Left lung (tissue), 10 donors: ENCODE measurements around the gene LMOD1. TPM values are rescaled to one million over a fixed set of nuclear protein-coding genes. Genes with fewer than 3 reads are reported as not detected.
A peak's percentile ranks its signal among the peaks of the same experiment; 100 is the strongest.

Source experiments
- ATAC-seq: fragments of 200-7000 bp; cut with Tn5 transposase; one replicate; pipeline ENCODE4 v1.9.1; 2020; ENCODE audit warnings: moderate library complexity
- DNase-seq, 4 donors: peaks; one replicate each; pipeline ENCODE4 v3.0.0-alpha.2; 2013 to 2020
- H3K27ac ChIP-seq, 2 donors: fragments of 200-600 bp; sonication (generic) in 1 of 2; one replicate each; pipeline versions ENCODE4 v1.5.0 to v1.8.0; 2020 to 2021
- H3K27me3 ChIP-seq, 2 donors: fragments of 200-600 bp; sonication (generic) in 1 of 2; one replicate each; pipeline versions ENCODE4 v1.5.0 to v1.8.0; 2020 to 2021
- H3K36me3 ChIP-seq, 2 donors: fragments of 200-600 bp; sonication (generic) in 1 of 2; one replicate each; pipeline versions ENCODE4 v1.5.0 to v1.8.0; 2020 to 2021
- H3K4me1 ChIP-seq, 2 donors: fragments of 200-600 bp; one replicate each; pipeline ENCODE4 v1.8.0; 2021
- H3K4me3 ChIP-seq, 2 donors: fragments of 200-600 bp; sonication (generic) in 1 of 2; one replicate each; pipeline versions ENCODE4 v1.5.0 to v1.8.0; 2020 to 2021; ENCODE audit warnings: mild to moderate bottlenecking in 1 of 2
- H3K9me3 ChIP-seq, 2 donors: fragments of 200-600 bp; sonication (generic) in 1 of 2; one replicate each; pipeline versions ENCODE4 v1.5.0 to v1.8.0; 2020 to 2021
- intact Hi-C, 2 donors: fragments of 100-400 bp; cut with DNase I; formaldehyde crosslinking; loops; one replicate each; pipeline versions ENCODE4 v1.11.2 to v1.14.2; 2022
- microRNA-seq, 2 donors: library from miRNA; unstranded; fragments of <30 nt; microRNA quantifications; one replicate each; pipeline ENCODE4, GENCODE V29; 2019
- polyA plus RNA-seq, 6 donors: library from polyadenylated mRNA; unstranded; fragments of 120-200 nt; gene quantifications; one replicate each; pipeline ENCODE4 v1.2.1, GENCODE V29; 2013; ENCODE audit not compliant: insufficient read length in 6 of 6
- total RNA-seq, 2 donors: library from RNA; stranded (reverse); fragmentation: NEBNext Ultra II Directional; extraction: Animal tissue kit (Norgen Biotek cat#: 25700); gene quantifications; one replicate each; pipeline ENCODE4 v1.2.1, GENCODE V29; 2021
- TF ChIP-seq, protein P1 (sequence below), 2 donors: fragments of 200-600 bp; sonication (generic) in 1 of 2; IDR thresholded peaks; one replicate each; pipeline versions ENCODE4 v1.5.0 to v1.8.0; 2021; ENCODE audit warnings: antibody characterized with exemption in 2 of 2
- donor health status: DM: no; HTN: yes; CAD: no.
- donor health status: DM: no; HTN: no; CAD: no.

LMOD1 gene
- total and polyA plus RNA-seq, 8 donors: 3.3 to 20.8 (median 5.1) TPM

DNA sequence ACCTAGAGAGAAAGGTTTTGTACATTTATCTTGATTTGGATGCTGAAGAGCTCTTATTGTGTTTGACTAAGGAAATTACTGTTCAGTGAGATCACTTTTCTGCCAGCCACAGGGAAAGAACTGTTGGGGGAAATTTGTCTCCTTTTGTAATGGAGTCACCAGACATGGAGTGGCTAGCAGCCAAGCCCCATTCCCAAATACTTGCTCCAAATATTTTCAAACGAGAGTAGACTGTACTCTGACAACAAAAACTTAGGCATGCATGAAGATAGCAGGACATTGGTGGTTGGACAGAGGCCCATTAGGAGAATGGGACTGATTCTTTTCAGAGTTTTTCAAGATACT, 96.3 kb downstream of the LMOD1 start:
- peak; percentile 86 for ATAC-seq
- TF ChIP-seq, protein P1, sequence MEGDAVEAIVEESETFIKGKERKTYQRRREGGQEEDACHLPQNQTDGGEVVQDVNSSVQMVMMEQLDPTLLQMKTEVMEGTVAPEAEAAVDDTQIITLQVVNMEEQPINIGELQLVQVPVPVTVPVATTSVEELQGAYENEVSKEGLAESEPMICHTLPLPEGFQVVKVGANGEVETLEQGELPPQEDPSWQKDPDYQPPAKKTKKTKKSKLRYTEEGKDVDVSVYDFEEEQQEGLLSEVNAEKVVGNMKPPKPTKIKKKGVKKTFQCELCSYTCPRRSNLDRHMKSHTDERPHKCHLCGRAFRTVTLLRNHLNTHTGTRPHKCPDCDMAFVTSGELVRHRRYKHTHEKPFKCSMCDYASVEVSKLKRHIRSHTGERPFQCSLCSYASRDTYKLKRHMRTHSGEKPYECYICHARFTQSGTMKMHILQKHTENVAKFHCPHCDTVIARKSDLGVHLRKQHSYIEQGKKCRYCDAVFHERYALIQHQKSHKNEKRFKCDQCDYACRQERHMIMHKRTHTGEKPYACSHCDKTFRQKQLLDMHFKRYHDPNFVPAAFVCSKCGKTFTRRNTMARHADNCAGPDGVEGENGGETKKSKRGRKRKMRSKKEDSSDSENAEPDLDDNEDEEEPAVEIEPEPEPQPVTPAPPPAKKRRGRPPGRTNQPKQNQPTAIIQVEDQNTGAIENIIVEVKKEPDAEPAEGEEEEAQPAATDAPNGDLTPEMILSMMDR (IDR thresholded peaks at IDR 0.05): no peak
- no peaks in the 10 kb centered on the region for H3K9me3 ChIP-seq

DNA sequence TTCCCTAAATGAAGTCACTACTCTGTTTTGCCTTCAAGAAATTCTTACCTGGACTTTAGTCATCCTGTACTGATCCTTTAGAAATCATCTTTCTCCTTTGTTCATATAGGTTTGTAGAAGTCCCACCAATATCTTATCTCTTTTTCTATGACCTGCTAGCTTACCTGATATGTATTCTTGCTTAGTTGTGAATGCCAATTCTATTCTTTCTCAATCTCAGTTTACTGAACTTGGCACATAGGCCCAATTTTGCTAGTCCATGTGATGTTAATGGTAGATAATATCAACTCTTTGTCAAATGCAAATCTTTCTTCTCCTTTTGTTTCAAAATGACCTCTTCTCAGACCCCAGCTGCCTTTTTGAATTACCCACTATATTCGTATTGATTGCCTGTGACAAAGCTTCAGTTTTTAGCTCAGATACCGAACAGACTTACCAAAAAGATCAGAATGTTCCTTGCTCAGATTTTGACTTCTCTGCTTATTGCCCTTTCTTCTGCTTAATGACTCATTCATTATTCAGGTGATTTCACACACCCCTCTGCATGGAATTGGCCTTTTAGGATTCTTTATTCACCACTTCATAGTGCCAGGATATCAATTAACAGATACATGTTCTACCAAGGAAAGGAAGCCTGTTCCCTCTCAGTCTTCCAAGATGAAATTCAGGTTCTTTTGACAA, 96.8 kb downstream of the LMOD1 start:
- peak overlapping the region; percentile 63 to 74 for H3K27ac ChIP-seq
- H3K4me3 ChIP-seq: no peak overlapping the region
- peaks cover 0 to 65% of the 10 kb centered on the region in 2 donors for H3K36me3 ChIP-seq
- ATAC-seq (peak; percentile 39), DNase-seq (no peak)
- TF ChIP-seq, protein P1 (IDR thresholded peaks at IDR 0.05): no peak
- H3K4me1 ChIP-seq: peaks cover 13% of the 10 kb centered on the region in 2 donors
- H3K9me3 ChIP-seq: no peaks in the 10 kb centered on the region
- H3K27me3 ChIP-seq: no peaks in the 10 kb centered on the region
- intact Hi-C loops: no loop called here

More for the DNA sequence above, 96.3 kb downstream of the LMOD1 start:
- Histone ChIP-seq H3K27ac (peak overlapping the region; percentile 63 to 74), H3K27me3 (no peaks in the 10 kb centered on the region), H3K4me3 (no peak overlapping the region), H3K4me1 (peaks cover 13% of the 10 kb centered on the region in 2 donors), H3K36me3 (peaks cover 0 to 70% of the 10 kb centered on the region in 2 donors)
- DNase-seq: peak in 3 of 4 donors; percentile 26 to 63 (median 54)
- intact Hi-C loops: no loop called here

GRCh38 chr1:201848230-201848629, 98.1 kb downstream of the LMOD1 start:
- Histone ChIP-seq H3K27me3 (no peaks in the 10 kb centered on the region), H3K4me1 (peaks cover 13% of the 10 kb centered on the region in 2 donors), H3K36me3 (peaks cover 0 to 52% of the 10 kb centered on the region in 2 donors), H3K9me3 (no peaks in the 10 kb centered on the region), H3K27ac (no peak overlapping the region), H3K4me3 (no peak overlapping the region)
- TF ChIP-seq, protein P1 (IDR thresholded peaks at IDR 0.05): no peak
- intact Hi-C loops: no loop called here
- DNase-seq (no peak), ATAC-seq (no peak)

GRCh38 chr1:201847150-201847549, 99.2 kb downstream of the LMOD1 start:
- Histone ChIP-seq H3K4me1 (peaks cover 13 to 20% of the 10 kb centered on the region in 2 donors), H3K9me3 (no peaks in the 10 kb centered on the region), H3K36me3 (peaks cover 0 to 41% of the 10 kb centered on the region in 2 donors), H3K27me3 (no peaks in the 10 kb centered on the region), H3K27ac (no peak overlapping the region), H3K4me3 (no peak overlapping the region)
- ATAC-seq (no peak), DNase-seq (no peak)
- TF ChIP-seq, protein P1 (IDR thresholded peaks at IDR 0.05): no peak
- intact Hi-C loops: no loop called here

Small RNA genes lying within 50 kb of the gene (microRNA-seq; reads per million reads assigned to microRNA genes)
- gene MIR6739: 0 reads per million in 2 donors

Other genes starting within 250 kb of the LMOD1 start
- gene IPO9, start 117.4 kb downstream of the LMOD1 start, total RNA-seq: 10 to 100 TPM; 49.3 to 59.2 TPM
- gene IPO9, start 117.4 kb downstream of the LMOD1 start, polyA plus RNA-seq: 10 to 100 TPM; 73.1 to 94.0 (median 87.9) TPM
- gene SHISA4, start 57.6 kb downstream of the LMOD1 start, total RNA-seq: 10 to 100 TPM; 12.7 to 26.1 TPM
- 10 to 100 TPM; 15.7 to 20.8 (median 19.3) TPM for gene SHISA4, start 57.6 kb downstream of the LMOD1 start, polyA plus RNA-seq
- gene TIMM17A, start 9.0 kb upstream of the LMOD1 start, total RNA-seq: 10 to 100 TPM; 42.6 to 56.7 TPM
- 10 to 100 TPM; 45.7 to 52.6 (median 50.1) TPM for gene TIMM17A, start 9.0 kb upstream of the LMOD1 start, polyA plus RNA-seq
- gene RNPEP, start 36.1 kb upstream of the LMOD1 start, total RNA-seq: 10 to 100 TPM; 77.9 to 81.2 TPM
- 10 to 100 TPM; 56.0 to 74.1 (median 64.1) TPM for gene RNPEP, start 36.1 kb upstream of the LMOD1 start, polyA plus RNA-seq
- gene ELF3, start 64.0 kb upstream of the LMOD1 start, total RNA-seq: 100 to 1,000 TPM in 1 of 2 donors, 10 to 100 TPM in 1; 77.6 to 146 TPM
- gene ELF3, start 64.0 kb upstream of the LMOD1 start, polyA plus RNA-seq: 100 to 1,000 TPM in 1 of 6 donors, 10 to 100 TPM in 5; 59.7 to 111 (median 77.9) TPM
- under 1 TPM; 0.05 to 0.09 TPM for gene GPR37L1, start 176.4 kb upstream of the LMOD1 start, total RNA-seq
- gene GPR37L1, start 176.4 kb upstream of the LMOD1 start, polyA plus RNA-seq: under 1 TPM; 0.09 to 0.20 (median 0.11) TPM
- 100 to 1,000 TPM in 1 of 2 donors, 10 to 100 TPM in 1; 91.2 to 112 TPM for gene ARL8A, start 198.2 kb upstream of the LMOD1 start, total RNA-seq
- gene ARL8A, start 198.2 kb upstream of the LMOD1 start, polyA plus RNA-seq: 10 to 100 TPM; 34.3 to 44.1 (median 42.8) TPM
- 10 to 100 TPM in 1 of 2 donors, 1 to 10 TPM in 1; 2.7 to 11.7 TPM for gene PTPN7, start 214.1 kb upstream of the LMOD1 start, total RNA-seq
- 1 to 10 TPM; 1.0 to 1.9 (median 1.4) TPM for gene PTPN7, start 214.1 kb upstream of the LMOD1 start, polyA plus RNA-seq
- 1 to 10 TPM; 1.5 TPM for gene LGR6, start 247.3 kb upstream of the LMOD1 start, total RNA-seq
- 1 to 10 TPM in 5 of 6 donors, under 1 TPM in 1; 0.75 to 1.8 (median 1.4) TPM for gene LGR6, start 247.3 kb upstream of the LMOD1 start, polyA plus RNA-seq